Endothelial cell of umbilical vein (primary cell): ENCODE measurements around the gene PRSS33. TPM values are rescaled to one million over a fixed set of nuclear protein-coding genes. Genes with fewer than 3 reads are reported as not detected.

Source experiments
- BruUV-seq: library from RNA; stranded (reverse); fragments of 400-500 nt; replicated peaks from 2 replicates; lab custom pipeline; 2021; lab: Mats Ljungman, UMichigan
- CTCF ChIA-PET: fragments of 300-600, 350-600 bp; sonication (Branson Sonifier 250); formaldehyde crosslinking; loops from one replicate; lab custom pipeline; 2021; ENCODE audit warnings: antibody characterized with exemption, inconsistent platforms; lab: Charles Lee
- POLR2A ChIA-PET: fragments of 300-600, 350-600 bp; sonication (Branson Sonifier 250); formaldehyde crosslinking; loops from one replicate; lab custom pipeline; 2021; ENCODE audit warnings: antibody characterized with exemption, inconsistent platforms; lab: Charles Lee
- DNase-seq: peaks from one replicate; pipeline ENCODE4 v3.0.0-alpha.2; 2011; ENCODE audit warnings: low read depth, low spot score
- FAIRE-seq: peaks from 2 replicates; lab custom pipeline; 2011; peaks lifted over from hg19 to GRCh38; lab: Jason Lieb, UNC
- H2AFZ ChIP-seq: 2 replicates; pipeline ENCODE4 v1.6.0; 2012; ENCODE audit warnings: low read depth, low read length, control low read depth, inconsistent platforms
- H3K27ac ChIP-seq: 2 replicates; pipeline ENCODE4 v1.5.1; 2011; ENCODE audit warnings: low read depth, mild to moderate bottlenecking, control low read depth, low read length, moderate library complexity; ENCODE audit not compliant: insufficient read depth
- H3K27me3 ChIP-seq, 2 experiments: 2 replicates each; pipeline versions ENCODE4 v1.6.0 to v1.6.1; 2011; ENCODE audit warnings: low read length in 2 of 2, mixed read lengths in 1 of 2; ENCODE audit not compliant: control insufficient read depth in 2 of 2, insufficient read depth in 2 of 2
- H3K36me3 ChIP-seq, 2 experiments: 2 replicates in 1 of 2; 3 replicates in 1 of 2; pipeline ENCODE4 v1.5.1; 2011; ENCODE audit warnings: low read length in 2 of 2, mild to moderate bottlenecking in 1 of 2, moderate library complexity in 1 of 2; ENCODE audit not compliant: control insufficient read depth in 2 of 2, insufficient read depth in 2 of 2; ENCODE audit errors: extremely low read depth in 1 of 2
- H3K4me1 ChIP-seq: 3 replicates; pipeline ENCODE4 v1.5.1; 2011; ENCODE audit warnings: mild to moderate bottlenecking, low read length; ENCODE audit not compliant: control insufficient read depth, insufficient read depth; ENCODE audit errors: extremely low read depth
- H3K4me2 ChIP-seq: 2 replicates; pipeline ENCODE4 v1.6.1; 2011; ENCODE audit warnings: low read length, control low read depth, mixed read lengths; ENCODE audit not compliant: insufficient read depth
- H3K4me3 ChIP-seq, 3 experiments: fragments of 200-600 bp in 1 of 3; sonication (generic), shearing (Covaris generic) in 1 of 3; replicated peaks in 1 of 3; 2 replicates each; pipeline ENCODE4 v1.5.1; 2011 to 2016; ENCODE audit warnings: control low read depth in 3 of 3, low read length in 3 of 3, mild to moderate bottlenecking in 2 of 3, inconsistent platforms in 1 of 3, low read depth in 1 of 3, moderate library complexity in 1 of 3; ENCODE audit not compliant: insufficient read depth in 1 of 3
- H3K79me2 ChIP-seq: 2 replicates; pipeline ENCODE4 v1.6.0; 2012; ENCODE audit warnings: low read length, inconsistent platforms; ENCODE audit not compliant: control insufficient read depth, insufficient read depth
- H3K9ac ChIP-seq: replicated peaks from 2 replicates; pipeline ENCODE3; 2011; ENCODE audit warnings: low read length, control low read depth; ENCODE audit not compliant: insufficient read depth; ENCODE audit errors: extremely low read depth
- H3K9me1 ChIP-seq: replicated peaks from 3 replicates; pipeline ENCODE4 v1.6.0; 2011; ENCODE audit warnings: mild to moderate bottlenecking, low read length; ENCODE audit not compliant: control insufficient read depth, insufficient read depth; ENCODE audit errors: extremely low read depth
- H3K9me3 ChIP-seq: replicated peaks from 2 replicates; pipeline ENCODE4 v1.5.1; 2012; ENCODE audit warnings: low read length, inconsistent platforms; ENCODE audit not compliant: control insufficient read depth, insufficient read depth
- H4K20me1 ChIP-seq: replicated peaks from 2 replicates; pipeline ENCODE3; 2011; ENCODE audit warnings: mild to moderate bottlenecking, low read length; ENCODE audit not compliant: control insufficient read depth, insufficient read depth; ENCODE audit errors: extremely low read depth
- EZH2 ChIP-seq: IDR thresholded peaks from 2 replicates; pipeline ENCODE4 v1.6.1; 2012; ENCODE audit warnings: borderline replicate concordance, low read depth, mild to moderate bottlenecking, moderate library complexity, low read length, inconsistent platforms; ENCODE audit not compliant: severe bottlenecking
- FOS ChIP-seq: IDR thresholded peaks from 2 replicates; pipeline ENCODE4 v1.6.1; 2011; ENCODE audit warnings: mild to moderate bottlenecking, low read length, moderate library complexity, borderline replicate concordance; ENCODE audit not compliant: insufficient read depth
- GATA2 ChIP-seq: IDR thresholded peaks from 2 replicates; pipeline ENCODE4 v1.7.0; 2011; ENCODE audit warnings: low read depth, mild to moderate bottlenecking, moderate library complexity, mixed read lengths, low read length; ENCODE audit not compliant: insufficient read length, insufficient read depth
- JUN ChIP-seq: IDR thresholded peaks from 2 replicates; pipeline ENCODE4 v1.6.1; 2011; ENCODE audit warnings: borderline replicate concordance, low read depth; ENCODE audit not compliant: insufficient read length, insufficient read depth
- MYC ChIP-seq: IDR thresholded peaks from one replicate; pipeline ENCODE4 v1.6.1; 2011; ENCODE audit warnings: mild to moderate bottlenecking, low read depth, low read length
- POLR2A ChIP-seq: IDR thresholded peaks from 2 replicates; pipeline ENCODE4 v1.6.1; 2012; ENCODE audit warnings: low read depth, mild to moderate bottlenecking, control low read depth, low read length
- POLR2AphosphoS5 ChIP-seq: IDR thresholded peaks from 2 replicates; pipeline ENCODE4 v1.6.1; 2012; ENCODE audit warnings: low read depth, mild to moderate bottlenecking, control low read depth, low read length, moderate library complexity; ENCODE audit not compliant: insufficient read depth
- dilution Hi-C: fragments of 300-500 bp; cut with MboI; formaldehyde crosslinking; loops from one replicate; pipeline ENCODE4 v1.15.0; 2019; ENCODE audit warnings: low sequenced_read_pairs; ENCODE audit not compliant: extremely low pct_ligation_motif_present
- intact Hi-C: fragments of 100-400 bp; cut with micrococcal nuclease; formaldehyde crosslinking; loops from one replicate; pipeline ENCODE4 v1.10.0; 2022
- polyA plus RNA-seq, 4 experiments: library from polyadenylated mRNA; depleted of rRNA in 3 of 4; stranded (reverse) in 3 of 4; unstranded in 1 of 4; fragments of >200 nt; gene quantifications; 2 replicates each; pipeline versions ENCODE4 v1.2.1 to v1.2.3, GENCODE V29; 2011 to 2012; ENCODE audit warnings: missing spikeins in 1 of 4
- total RNA-seq: library from RNA; stranded (reverse); gene quantifications from 2 replicates; pipeline ENCODE4 v1.2.3, GENCODE V29; 2021
- TF ChIP-seq, protein P1 (sequence below): IDR thresholded peaks from 2 replicates; pipeline ENCODE4 v1.6.1; 2011; ENCODE audit not compliant: insufficient read depth, insufficient read length
- TF ChIP-seq, protein P2 (sequence below), 2 donors: IDR thresholded peaks; 1 replicate in 1 of 2; 2 replicates in 1 of 2; pipeline ENCODE4 v1.5.1; 2011; ENCODE audit warnings: low read length in 2 of 2, mild to moderate bottlenecking in 2 of 2, moderate library complexity in 2 of 2, control low read depth in 1 of 2, inconsistent platforms in 1 of 2, low read depth in 1 of 2; ENCODE audit not compliant: insufficient read depth in 1 of 2; ENCODE audit errors: extremely low read depth in 1 of 2

The PRSS33 gene
- total and polyA plus RNA-seq, 2 donors (not counting 3 experiments of a cell fraction or from before 2014, with no cell fraction given): not detected

DNA sequence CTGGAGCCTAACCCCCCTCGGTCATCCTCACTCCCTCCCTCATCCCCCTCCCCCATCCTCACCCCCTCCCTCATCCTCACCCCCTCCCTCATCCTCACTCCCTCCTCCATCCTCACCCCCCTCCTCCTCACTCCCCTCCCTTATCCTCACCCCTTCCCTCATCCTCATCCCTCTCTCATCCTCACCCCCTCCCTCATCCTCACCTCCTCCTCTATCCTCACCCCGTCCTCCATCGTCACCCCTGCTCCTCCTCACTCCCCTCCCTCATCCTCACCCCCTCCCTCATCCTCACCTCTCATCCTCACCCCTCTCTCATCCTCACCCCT, 571 bp downstream of the PRSS33 start:
- TF ChIP-seq GATA2: no peak
- TF ChIP-seq, protein P1, sequence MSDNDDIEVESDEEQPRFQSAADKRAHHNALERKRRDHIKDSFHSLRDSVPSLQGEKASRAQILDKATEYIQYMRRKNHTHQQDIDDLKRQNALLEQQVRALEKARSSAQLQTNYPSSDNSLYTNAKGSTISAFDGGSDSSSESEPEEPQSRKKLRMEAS: no peak
- TF ChIP-seq POLR2AphosphoS5: no peak
- TF ChIP-seq EZH2: no peak
- TF ChIP-seq MYC: no peak
- TF ChIP-seq, protein P2, sequence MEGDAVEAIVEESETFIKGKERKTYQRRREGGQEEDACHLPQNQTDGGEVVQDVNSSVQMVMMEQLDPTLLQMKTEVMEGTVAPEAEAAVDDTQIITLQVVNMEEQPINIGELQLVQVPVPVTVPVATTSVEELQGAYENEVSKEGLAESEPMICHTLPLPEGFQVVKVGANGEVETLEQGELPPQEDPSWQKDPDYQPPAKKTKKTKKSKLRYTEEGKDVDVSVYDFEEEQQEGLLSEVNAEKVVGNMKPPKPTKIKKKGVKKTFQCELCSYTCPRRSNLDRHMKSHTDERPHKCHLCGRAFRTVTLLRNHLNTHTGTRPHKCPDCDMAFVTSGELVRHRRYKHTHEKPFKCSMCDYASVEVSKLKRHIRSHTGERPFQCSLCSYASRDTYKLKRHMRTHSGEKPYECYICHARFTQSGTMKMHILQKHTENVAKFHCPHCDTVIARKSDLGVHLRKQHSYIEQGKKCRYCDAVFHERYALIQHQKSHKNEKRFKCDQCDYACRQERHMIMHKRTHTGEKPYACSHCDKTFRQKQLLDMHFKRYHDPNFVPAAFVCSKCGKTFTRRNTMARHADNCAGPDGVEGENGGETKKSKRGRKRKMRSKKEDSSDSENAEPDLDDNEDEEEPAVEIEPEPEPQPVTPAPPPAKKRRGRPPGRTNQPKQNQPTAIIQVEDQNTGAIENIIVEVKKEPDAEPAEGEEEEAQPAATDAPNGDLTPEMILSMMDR (IDR thresholded peaks at IDR 0.05; ENCODE audit: extremely low read depth in 1 of 2, insufficient read depth in 1 of 2, low read depth in 1 of 2, low read length in 2 of 2): no peak
- TF ChIP-seq POLR2A: no peak
- no peak for TF ChIP-seq FOS
- no peak for TF ChIP-seq JUN
- Histone ChIP-seq H4K20me1 (no peaks in the 10 kb centered on the region), H3K36me3 (no peaks in the 10 kb centered on the region), H3K9me3 (no peaks in the 10 kb centered on the region), H3K4me2 (no peak overlapping the region), H3K4me3 (no peak overlapping the region), H3K27me3 (peaks cover 10 to 18% of the 10 kb centered on the region in 2 experiments), H3K9ac (no peak overlapping the region), H3K79me2 (no peaks in the 10 kb centered on the region), H3K27ac (no peak overlapping the region), H3K4me1 (no peaks in the 10 kb centered on the region), H2AFZ (no peak overlapping the region), H3K9me1 (no peaks in the 10 kb centered on the region)
- ChIA-PET POLR2A (no interaction called here), CTCF (no interaction called here)
- no peak for FAIRE-seq
- dilution Hi-C loops: no loop called here
- intact Hi-C loops: no loop called here
- no TSS peak for BruUV-seq
- DNase-seq: no peak
